Measurements from ENCODE around the gene OPN5.

Gene OPN5

DNA sequence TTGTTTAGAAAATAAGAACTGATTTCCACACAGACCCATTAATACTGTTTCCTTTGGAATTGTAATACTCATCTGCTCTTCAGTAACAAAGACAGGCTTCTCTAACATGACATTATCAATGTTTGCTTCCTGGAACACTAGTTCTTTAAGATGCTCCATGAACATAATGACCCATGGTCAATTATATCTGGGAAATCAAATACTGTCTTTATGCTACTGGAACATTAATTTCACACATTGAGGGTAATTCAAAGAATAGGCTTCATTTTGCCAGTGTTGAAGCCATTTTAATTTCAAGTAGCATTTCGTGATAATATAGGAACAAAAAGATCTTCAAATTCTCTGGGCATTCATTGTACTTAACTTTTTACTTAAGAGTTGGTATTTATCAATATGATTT, 80.9 kb downstream of the OPN5 start:
- DNase-seq (ENCODE audit: low read depth), result no peak
- Histone ChIP-seq H3K4me1 (ENCODE audit: control insufficient read depth, insufficient read depth, low read length) (no peaks in the 10 kb centered on the region), H3K9me3 (ENCODE audit: control insufficient read depth, low read length) (no peaks in the 10 kb centered on the region), H3K27me3 (replicated peaks; ENCODE audit: control insufficient read depth, insufficient read depth, low read length) (no peaks in the 10 kb centered on the region), H3K4me3 (ENCODE audit: low read length) (no peak overlapping the region), H3K9ac (ENCODE audit: low read length) (no peak overlapping the region), H3K36me3 (ENCODE audit: control insufficient read depth, insufficient read depth, low read length, severe bottlenecking) (no peaks in the 10 kb centered on the region)

- no peaks in the 10 kb centered on the region for H3K36me3 ChIP-seq (ENCODE audit: control insufficient read depth, insufficient read depth, low read length, severe bottlenecking)
- H3K9ac ChIP-seq (ENCODE audit: low read length), result no peak overlapping the region
- H3K27me3 ChIP-seq (replicated peaks; ENCODE audit: control insufficient read depth, insufficient read depth, low read length), result no peaks in the 10 kb centered on the region
- no peaks in the 10 kb centered on the region for H3K9me3 ChIP-seq (ENCODE audit: control insufficient read depth, low read length)
- no peak for DNase-seq (ENCODE audit: low read depth)
- no peak overlapping the region for H3K4me3 ChIP-seq (ENCODE audit: low read length)
- H3K4me1 ChIP-seq (ENCODE audit: control insufficient read depth, insufficient read depth, low read length), result no peaks in the 10 kb centered on the region
Measured at GRCh38 chr6:47865206-47865605, 83.4 kb downstream of the OPN5 start.

- no peaks in the 10 kb centered on the region for H3K9me3 ChIP-seq (ENCODE audit: control insufficient read depth, low read length)
- H3K27me3 ChIP-seq (replicated peaks; ENCODE audit: control insufficient read depth, insufficient read depth, low read length), result no peaks in the 10 kb centered on the region
- no peaks in the 10 kb centered on the region for H3K36me3 ChIP-seq (ENCODE audit: control insufficient read depth, insufficient read depth, low read length, severe bottlenecking)
- no peaks in the 10 kb centered on the region for H3K4me1 ChIP-seq (ENCODE audit: control insufficient read depth, insufficient read depth, low read length)
- no peak overlapping the region for H3K4me3 ChIP-seq (ENCODE audit: low read length)
- H3K9ac ChIP-seq (ENCODE audit: low read length), result no peak overlapping the region
- DNase-seq (ENCODE audit: low read depth), result no peak
Measured at GRCh38 chr6:47875593-47875992, 93.8 kb downstream of the OPN5 start.
